ENCODE measurements around the gene CERS6. TPM values are rescaled to one million over a fixed set of nuclear protein-coding genes. Genes with fewer than 3 reads are reported as not detected.

The CERS6 gene
- total RNA-seq, 1 donor from 2014 or later = 66.5 TPM

DNA sequence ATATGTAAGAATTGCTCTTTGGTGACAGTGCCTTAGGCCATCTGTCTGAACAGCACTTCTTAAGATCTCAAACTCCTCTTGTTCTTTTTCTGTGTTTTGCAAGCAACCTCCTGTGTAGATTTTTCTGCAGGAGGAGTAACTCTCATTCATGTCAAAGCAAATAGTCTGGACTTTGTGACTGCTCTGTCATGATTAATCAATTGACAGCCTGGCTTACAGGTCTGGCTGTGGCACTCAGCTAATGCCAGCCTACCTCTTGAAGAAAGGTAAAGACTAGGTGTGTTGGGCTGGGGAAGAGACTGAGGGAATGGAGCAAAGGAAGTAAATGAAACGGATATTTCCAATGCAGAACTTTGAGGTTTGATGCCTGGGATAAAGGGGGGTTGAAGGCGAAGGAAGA, 156.6 kb downstream of the CERS6 start:
- H3K27ac Mint-ChIP-seq = peak overlapping the region; percentile 13
- DNase-seq (ENCODE audit: low spot score in 2 of 2, unreplicated experiment in 2 of 2) = no peak
- H3K36me3 Mint-ChIP-seq = peaks cover 68% of the 10 kb centered on the region
- H3K4me3 Mint-ChIP-seq = no peak overlapping the region
- peaks cover 41% of the 10 kb centered on the region for H3K9me3 Mint-ChIP-seq
- H3K4me1 Mint-ChIP-seq = peaks cover 22% of the 10 kb centered on the region
- TF ChIP-seq, protein P1, sequence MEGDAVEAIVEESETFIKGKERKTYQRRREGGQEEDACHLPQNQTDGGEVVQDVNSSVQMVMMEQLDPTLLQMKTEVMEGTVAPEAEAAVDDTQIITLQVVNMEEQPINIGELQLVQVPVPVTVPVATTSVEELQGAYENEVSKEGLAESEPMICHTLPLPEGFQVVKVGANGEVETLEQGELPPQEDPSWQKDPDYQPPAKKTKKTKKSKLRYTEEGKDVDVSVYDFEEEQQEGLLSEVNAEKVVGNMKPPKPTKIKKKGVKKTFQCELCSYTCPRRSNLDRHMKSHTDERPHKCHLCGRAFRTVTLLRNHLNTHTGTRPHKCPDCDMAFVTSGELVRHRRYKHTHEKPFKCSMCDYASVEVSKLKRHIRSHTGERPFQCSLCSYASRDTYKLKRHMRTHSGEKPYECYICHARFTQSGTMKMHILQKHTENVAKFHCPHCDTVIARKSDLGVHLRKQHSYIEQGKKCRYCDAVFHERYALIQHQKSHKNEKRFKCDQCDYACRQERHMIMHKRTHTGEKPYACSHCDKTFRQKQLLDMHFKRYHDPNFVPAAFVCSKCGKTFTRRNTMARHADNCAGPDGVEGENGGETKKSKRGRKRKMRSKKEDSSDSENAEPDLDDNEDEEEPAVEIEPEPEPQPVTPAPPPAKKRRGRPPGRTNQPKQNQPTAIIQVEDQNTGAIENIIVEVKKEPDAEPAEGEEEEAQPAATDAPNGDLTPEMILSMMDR (IDR thresholded peaks at IDR 0.05; ENCODE audit: unreplicated experiment) = no peak
- no peaks in the 10 kb centered on the region for H3K27me3 Mint-ChIP-seq (ENCODE audit: low read depth)

DNA sequence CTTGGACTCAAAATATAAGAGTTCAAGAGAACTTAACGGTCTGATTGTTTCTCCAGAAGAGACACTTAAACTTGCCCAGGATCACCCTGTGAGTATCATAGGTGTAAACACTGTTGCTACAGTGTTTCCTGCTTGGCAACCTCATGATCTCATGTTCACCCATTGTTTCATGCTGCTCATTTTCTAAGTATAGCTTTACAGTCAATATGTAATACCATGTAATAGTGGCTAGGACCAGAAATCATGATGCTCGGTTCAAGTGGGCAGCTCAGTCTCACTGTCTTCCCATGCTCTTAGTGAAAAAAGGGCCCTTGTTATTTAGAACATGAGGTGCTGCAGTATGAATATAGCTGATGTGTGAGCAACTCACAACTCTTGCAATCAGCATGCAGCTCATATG, 157.5 kb downstream of the CERS6 start:
- Mint-ChIP-seq H3K4me3 (no peak overlapping the region), H3K36me3 (peaks cover 65% of the 10 kb centered on the region), H3K27ac (no peak overlapping the region), H3K27me3 (ENCODE audit: low read depth) (no peaks in the 10 kb centered on the region), H3K4me1 (peaks cover 22% of the 10 kb centered on the region), H3K9me3 (peaks cover 44% of the 10 kb centered on the region)
- no peak for DNase-seq (ENCODE audit: low spot score in 2 of 2, unreplicated experiment in 2 of 2)
- TF ChIP-seq, protein P1 (IDR thresholded peaks at IDR 0.05; ENCODE audit: unreplicated experiment) = no peak

DNA sequence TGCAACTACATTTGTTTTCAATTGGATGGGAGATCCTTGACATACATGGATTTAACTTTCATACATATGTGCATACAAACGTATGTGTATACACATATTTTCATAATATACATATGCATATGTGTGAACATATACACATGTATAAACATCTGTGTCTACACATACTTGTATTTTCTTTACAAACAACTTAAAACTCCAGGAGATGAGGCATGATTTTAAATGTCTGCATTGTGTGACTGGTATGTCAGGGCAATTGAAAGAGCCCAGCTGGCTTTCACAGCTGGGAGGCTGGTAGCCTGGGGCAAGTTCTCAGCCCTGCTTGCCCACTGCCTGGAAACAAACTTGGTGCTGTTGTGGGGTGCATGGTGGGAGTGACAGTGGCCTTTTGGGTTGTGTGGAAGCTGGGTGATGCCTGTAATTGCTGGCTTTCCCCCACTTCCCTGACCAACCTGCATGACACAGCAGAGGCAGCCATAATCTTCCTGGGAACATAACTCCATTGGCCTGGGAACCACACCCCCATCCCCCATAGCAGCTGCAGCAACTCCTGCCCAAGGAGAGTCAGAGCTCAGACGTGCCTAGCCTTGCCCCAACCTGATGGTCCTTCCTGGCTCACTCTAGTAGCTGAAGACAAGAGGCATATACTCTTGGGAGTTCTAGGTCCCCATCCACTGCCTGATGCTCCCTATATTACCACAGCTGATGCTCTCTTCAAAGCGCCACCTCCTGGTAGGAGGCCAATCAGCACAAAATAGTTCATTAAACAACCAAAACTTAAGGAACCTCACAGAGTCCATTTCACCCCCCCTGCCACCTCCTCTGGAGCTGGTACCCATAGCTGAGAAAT, 158.3 kb downstream of the CERS6 start:
- Mint-ChIP-seq H3K9me3 (peaks cover 38% of the 10 kb centered on the region), H3K4me1 (peaks cover 22% of the 10 kb centered on the region), H3K27me3 (ENCODE audit: low read depth) (no peaks in the 10 kb centered on the region), H3K36me3 (peaks cover 60% of the 10 kb centered on the region), H3K4me3 (no peak overlapping the region), H3K27ac (no peak overlapping the region)
- TF ChIP-seq, protein P1 (IDR thresholded peaks at IDR 0.05; ENCODE audit: unreplicated experiment) = no peak
- DNase-seq (ENCODE audit: low spot score in 2 of 2, unreplicated experiment in 2 of 2) = no peak

DNA sequence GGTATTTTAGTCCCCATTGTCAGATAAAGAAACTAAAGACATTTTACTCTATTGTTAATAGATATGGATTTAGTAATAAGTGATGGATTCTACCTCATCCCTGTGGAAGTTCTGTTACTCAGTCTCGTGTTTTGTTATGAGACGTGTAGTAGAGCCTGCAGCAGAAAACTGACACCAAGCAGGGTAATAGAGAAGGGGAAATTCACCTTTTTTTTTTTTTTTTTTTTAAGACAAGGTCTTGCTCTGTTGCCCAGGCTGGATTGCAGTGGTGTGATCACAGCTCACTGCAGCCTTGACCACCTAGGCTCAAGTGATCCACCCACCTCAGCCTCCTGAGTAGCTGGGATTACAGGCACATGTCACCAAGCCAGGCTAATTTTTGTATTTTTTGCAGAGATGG, 164.5 kb downstream of the CERS6 start:
- Mint-ChIP-seq H3K27ac (no peak overlapping the region), H3K27me3 (ENCODE audit: low read depth) (no peaks in the 10 kb centered on the region), H3K4me1 (peaks cover 15% of the 10 kb centered on the region), H3K36me3 (peaks cover 27% of the 10 kb centered on the region), H3K9me3 (peaks cover 24% of the 10 kb centered on the region), H3K4me3 (no peak overlapping the region)
- DNase-seq (ENCODE audit: low spot score in 2 of 2, unreplicated experiment in 2 of 2) = no peak
- TF ChIP-seq, protein P1 (IDR thresholded peaks at IDR 0.05; ENCODE audit: unreplicated experiment) = no peak

DNA sequence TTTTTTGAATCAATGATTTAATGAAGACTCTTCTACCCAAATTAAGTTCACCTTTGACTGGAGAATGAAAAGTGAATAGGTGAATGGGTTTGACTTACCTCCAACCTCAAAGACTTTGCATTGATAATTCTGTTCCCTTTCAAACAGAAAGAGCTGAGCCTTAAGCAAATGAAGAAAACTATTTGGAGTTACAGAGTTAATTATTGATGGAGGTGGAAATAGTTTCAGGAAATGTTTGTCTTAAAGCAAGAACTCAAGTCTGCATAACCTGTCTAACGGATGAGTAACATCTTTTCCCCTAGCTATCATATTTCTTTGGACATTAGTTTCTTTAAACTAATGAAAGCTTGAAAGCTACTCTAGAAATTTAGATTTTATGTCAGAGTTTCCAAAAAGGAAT, 166.5 kb downstream of the CERS6 start:
- H3K27me3 Mint-ChIP-seq (ENCODE audit: low read depth) = no peaks in the 10 kb centered on the region

More for the DNA sequence above, 166.5 kb downstream of the CERS6 start:
- TF ChIP-seq, protein P1 (IDR thresholded peaks at IDR 0.05; ENCODE audit: unreplicated experiment) = no peak
- peaks cover 8% of the 10 kb centered on the region for H3K36me3 Mint-ChIP-seq
- no peak overlapping the region for H3K4me3 Mint-ChIP-seq
- peaks cover 6% of the 10 kb centered on the region for H3K9me3 Mint-ChIP-seq
- DNase-seq (ENCODE audit: low spot score in 2 of 2, unreplicated experiment in 2 of 2) = no peak
- H3K27ac Mint-ChIP-seq = no peak overlapping the region
- H3K4me1 Mint-ChIP-seq = peaks cover 28% of the 10 kb centered on the region
